ENCODE data around the gene ZYX. TPM values are rescaled to one million over a fixed set of nuclear protein-coding genes. Genes with fewer than 3 reads are reported as not detected.
"Not testable (repeated sequence)": the region's sequence is repeated elsewhere in the genome, so short reads cannot be mapped to it uniquely, and the experiment has no call there.

The ZYX gene
- total RNA-seq, 1 donor from 2014 or later, result 231 TPM

GRCh38 chr7:143417734-143418383 is 36.7 kb downstream of the ZYX start:
- ATAC-seq, result no peak
- H3K27me3 ChIP-seq (ENCODE audit: low read depth), result no peaks in the 10 kb centered on the region
- no peak overlapping the region for H3K4me3 ChIP-seq
- no peak overlapping the region for H3K27ac ChIP-seq
- no peak for DNase-seq
- TF ChIP-seq CTCF (IDR thresholded peaks at IDR 0.05), result no peak
- intact Hi-C loops (cut with DNase I), result loop anchor here (10.0 kb wide), 1 partner anchor 173 kb away; no protein-coding TSS in a partner anchor
- H3K4me1 ChIP-seq, result peaks cover 6% of the 10 kb centered on the region
- H3K9me3 ChIP-seq, result no peaks in the 10 kb centered on the region
- H3K36me3 ChIP-seq, result no peaks in the 10 kb centered on the region

GRCh38 chr7:143418681-143419458 is 37.7 kb downstream of the ZYX start:
- H3K27me3 ChIP-seq (ENCODE audit: low read depth), result no peaks in the 10 kb centered on the region
- no peak overlapping the region for H3K4me3 ChIP-seq
- peaks cover 6% of the 10 kb centered on the region for H3K4me1 ChIP-seq
- H3K27ac ChIP-seq, result no peak overlapping the region
- ATAC-seq (no peak), DNase-seq (no peak)
- no peak for TF ChIP-seq CTCF (IDR thresholded peaks at IDR 0.05)
- intact Hi-C loops (cut with DNase I), result loop anchor here (10.0 kb wide), 1 partner anchor 174 kb away; no protein-coding TSS in a partner anchor
- H3K36me3 ChIP-seq, result no peaks in the 10 kb centered on the region
- H3K9me3 ChIP-seq, result no peaks in the 10 kb centered on the region

GRCh38 chr7:143419880-143420279 is 38.7 kb downstream of the ZYX start:
- Histone ChIP-seq H3K4me3 (no peak overlapping the region), H3K27ac (no peak overlapping the region), H3K27me3 (ENCODE audit: low read depth) (no peaks in the 10 kb centered on the region), H3K9me3 (no peaks in the 10 kb centered on the region), H3K4me1 (peaks cover 6% of the 10 kb centered on the region), H3K36me3 (no peaks in the 10 kb centered on the region)
- ATAC-seq (no peak), DNase-seq (no peak)
- TF ChIP-seq CTCF (IDR thresholded peaks at IDR 0.05), result no peak
- intact Hi-C loops (cut with DNase I), result loop anchor here (10.0 kb wide), 1 partner anchor 175 kb away; no protein-coding TSS in a partner anchor

GRCh38 chr7:143420624-143421023 is 39.5 kb downstream of the ZYX start:
- DNase-seq; H3K4me3 ChIP-seq; H3K4me1 ChIP-seq; H3K9me3 ChIP-seq; H3K27me3 ChIP-seq (ENCODE audit: low read depth); ATAC-seq; H3K36me3 ChIP-seq; H3K27ac ChIP-seq; intact Hi-C loops (cut with DNase I): not testable (repeated sequence)

- H3K27me3 ChIP-seq (ENCODE audit: low read depth), result no peaks in the 10 kb centered on the region
- no peak for DNase-seq
- H3K4me1 ChIP-seq, result no peaks in the 10 kb centered on the region
- no peak overlapping the region for H3K4me3 ChIP-seq
- H3K27ac ChIP-seq, result no peak overlapping the region
- intact Hi-C loops (cut with DNase I), result no loop called here
- no peak for ATAC-seq
- H3K9me3 ChIP-seq, result no peaks in the 10 kb centered on the region
- no peak for TF ChIP-seq CTCF (IDR thresholded peaks at IDR 0.05)
- no peaks in the 10 kb centered on the region for H3K36me3 ChIP-seq
Measured at GRCh38 chr7:143422033-143422432, 40.9 kb downstream of the ZYX start.

GRCh38 chr7:143424476-143424875 is 43.3 kb downstream of the ZYX start:
- DNase-seq; H3K36me3 ChIP-seq; H3K4me3 ChIP-seq; H3K27me3 ChIP-seq (ENCODE audit: low read depth); intact Hi-C loops (cut with DNase I); H3K9me3 ChIP-seq; ATAC-seq; H3K27ac ChIP-seq; H3K4me1 ChIP-seq: not testable (repeated sequence)
